H1 (cell line): ENCODE results near the gene CDC37. TPM values are rescaled to one million over a fixed set of nuclear protein-coding genes. Genes with fewer than 3 reads are reported as not detected.

Experiments used
- CTCF ChIA-PET: fragments of 300-600 bp; sonication (Branson Sonifier 250); formaldehyde crosslinking; loops from one replicate; lab custom pipeline; 2021; ENCODE audit not compliant: partially characterized antibody; lab: Charles Lee
- POLR2A ChIA-PET: fragments of 300-600 bp; sonication (Branson Sonifier 250); formaldehyde crosslinking; loops from one replicate; lab custom pipeline; 2021; ENCODE audit warnings: inconsistent platforms; ENCODE audit not compliant: partially characterized antibody; lab: Charles Lee
- DNase-seq, 2 experiments: peaks; one replicate each; pipeline versions ENCODE4 v3.0.0 to v3.0.0-alpha.2; 2010 to 2022; ENCODE audit warnings: low spot score in 2 of 2, low read depth in 1 of 2, mixed read lengths in 1 of 2
- FAIRE-seq: peaks from 2 replicates; lab custom pipeline; 2011; peaks lifted over from hg19 to GRCh38; lab: Jason Lieb, UNC
- H2AFZ ChIP-seq: 2 replicates; pipeline ENCODE4 v1.8.1; 2012; ENCODE audit warnings: low read length, inconsistent platforms
- H2AK5ac ChIP-seq: 2 replicates; pipeline ENCODE4 v1.6.1; 2013; ENCODE audit warnings: low read depth, low read length
- H2BK120ac ChIP-seq: replicated peaks from 2 replicates; pipeline ENCODE3; 2013; ENCODE audit warnings: low read depth, low read length, inconsistent platforms
- H2BK12ac ChIP-seq: 2 replicates; pipeline ENCODE4 v1.6.1; 2013; ENCODE audit warnings: low read depth, low read length
- H2BK15ac ChIP-seq: 2 replicates; pipeline ENCODE4 v1.6.1; 2013; ENCODE audit warnings: low read length
- H2BK20ac ChIP-seq: 2 replicates; pipeline ENCODE4 v1.6.1; 2013; ENCODE audit warnings: low read length
- H2BK5ac ChIP-seq: 2 replicates; pipeline ENCODE4 v1.6.1; 2013; ENCODE audit warnings: low read depth, low read length
- H3K14ac ChIP-seq: 2 replicates; pipeline ENCODE4 v1.6.1; 2013; ENCODE audit warnings: inconsistent platforms; ENCODE audit not compliant: insufficient read length
- H3K18ac ChIP-seq: 2 replicates; pipeline ENCODE4 v1.6.1; 2013; ENCODE audit warnings: low read length; ENCODE audit errors: extremely low read depth
- H3K23ac ChIP-seq: 2 replicates; pipeline ENCODE4 v1.6.1; 2013; ENCODE audit warnings: inconsistent platforms; ENCODE audit not compliant: insufficient read length
- H3K23me2 ChIP-seq: 2 replicates; pipeline ENCODE4 v1.6.1; 2013; ENCODE audit warnings: low read depth, low read length
- H3K27ac ChIP-seq: 2 replicates; pipeline ENCODE4 v1.6.1; 2011; ENCODE audit warnings: low read depth, low read length, inconsistent platforms
- H3K27me3 ChIP-seq, 4 experiments: replicated peaks in 1 of 4; 1 replicate in 1 of 4; 2 replicates in 3 of 4; pipeline versions ENCODE4 v1.6.1 to v1.8.1; 2011 to 2013; ENCODE audit warnings: low read length in 3 of 4, mild to moderate bottlenecking in 3 of 4, inconsistent platforms in 2 of 4, mixed read lengths in 2 of 4, moderate library complexity in 1 of 4; ENCODE audit not compliant: control insufficient read depth in 3 of 4, insufficient read depth in 3 of 4; ENCODE audit errors: extremely low read depth in 1 of 4
- H3K36me3 ChIP-seq, 4 experiments: 2 replicates each; pipeline versions ENCODE4 v1.6.1 to v1.8.1; 2011 to 2013; ENCODE audit warnings: mild to moderate bottlenecking in 4 of 4, low read length in 3 of 4, moderate library complexity in 2 of 4, control low read depth in 1 of 4, inconsistent platforms in 1 of 4; ENCODE audit not compliant: insufficient read depth in 4 of 4, control insufficient read depth in 2 of 4
- H3K4ac ChIP-seq: replicated peaks from 2 replicates; pipeline ENCODE3; 2013; ENCODE audit warnings: low read length, low read depth, mixed read lengths, inconsistent platforms; ENCODE audit not compliant: insufficient read length
- H3K4me1 ChIP-seq, 4 experiments: replicated peaks in 1 of 4; 1 replicate in 1 of 4; 2 replicates in 3 of 4; pipeline versions ENCODE4 v1.6.1 to v1.8.1; 2011 to 2013; ENCODE audit warnings: low read length in 3 of 4, inconsistent platforms in 2 of 4, mixed read lengths in 1 of 4; ENCODE audit not compliant: insufficient read depth in 4 of 4, control insufficient read depth in 3 of 4
- H3K4me2 ChIP-seq, 2 experiments: 2 replicates each; pipeline versions ENCODE4 v1.6.1 to v1.8.1; 2011 to 2013; ENCODE audit warnings: low read depth in 2 of 2, low read length in 2 of 2, control low read depth in 1 of 2, inconsistent platforms in 1 of 2, mild to moderate bottlenecking in 1 of 2; ENCODE audit not compliant: insufficient read depth in 1 of 2
- H3K4me3 ChIP-seq, 4 experiments: fragments of 200-600, 300-600 bp in 1 of 4; sonication (generic), shearing (Covaris generic), sonication (Bioruptor Twin) in 1 of 4; 2 replicates each; pipeline versions ENCODE4 v1.5.1 to v1.8.1; 2011 to 2016; ENCODE audit warnings: low read length in 4 of 4, low read depth in 3 of 4, control low read depth in 2 of 4, inconsistent platforms in 2 of 4, mild to moderate bottlenecking in 2 of 4, mixed read lengths in 1 of 4, moderate library complexity in 1 of 4; ENCODE audit not compliant: insufficient read depth in 2 of 4; ENCODE audit errors: extremely low read depth in 1 of 4
- H3K56ac ChIP-seq: replicated peaks from 2 replicates; pipeline ENCODE3; 2013; ENCODE audit warnings: low read depth, mild to moderate bottlenecking, mixed read lengths, low read length, inconsistent platforms; ENCODE audit not compliant: insufficient read length
- H3K79me1 ChIP-seq: 2 replicates; pipeline ENCODE4 v1.6.1; 2013; ENCODE audit warnings: low read depth, low read length, control low read depth
- H3K79me2 ChIP-seq, 2 experiments: 2 replicates each; pipeline versions ENCODE4 v1.6.1 to v1.8.1; 2012 to 2013; ENCODE audit warnings: low read length in 2 of 2, mild to moderate bottlenecking in 2 of 2, inconsistent platforms in 1 of 2; ENCODE audit not compliant: insufficient read depth in 2 of 2, control insufficient read depth in 1 of 2
- H3K9ac ChIP-seq, 4 experiments: replicated peaks in 1 of 4; 1 replicate in 1 of 4; 2 replicates in 3 of 4; pipeline versions ENCODE4 v1.6.1 to v1.8.1; 2011 to 2013; ENCODE audit warnings: low read depth in 3 of 4, low read length in 3 of 4, control low read depth in 2 of 4, mild to moderate bottlenecking in 2 of 4, moderate library complexity in 2 of 4, inconsistent platforms in 1 of 4; ENCODE audit errors: extremely low read depth in 1 of 4
- H3K9me3 ChIP-seq, 2 experiments: 2 replicates each; pipeline versions ENCODE4 v1.6.1 to v1.8.1; 2012 to 2013; ENCODE audit warnings: mild to moderate bottlenecking in 2 of 2, moderate library complexity in 2 of 2, control low read depth in 1 of 2, inconsistent platforms in 1 of 2, low read depth in 1 of 2, low read length in 1 of 2, mixed read lengths in 1 of 2; ENCODE audit not compliant: insufficient read depth in 2 of 2
- H4K20me1 ChIP-seq, 2 experiments: replicated peaks in 1 of 2; 2 replicates each; pipeline versions ENCODE3 to v1.8.1; 2011 to 2013; ENCODE audit warnings: inconsistent platforms in 2 of 2, low read length in 2 of 2, mild to moderate bottlenecking in 1 of 2; ENCODE audit not compliant: insufficient read depth in 2 of 2, control insufficient read depth in 1 of 2
- H4K5ac ChIP-seq: 2 replicates; pipeline ENCODE4 v1.6.1; 2013; ENCODE audit warnings: low read length, low read depth, mixed read lengths, inconsistent platforms; ENCODE audit not compliant: insufficient read length
- H4K8ac ChIP-seq: 2 replicates; pipeline ENCODE4 v1.8.0; 2013; ENCODE audit warnings: mild to moderate bottlenecking, moderate library complexity, low read length, inconsistent platforms; ENCODE audit not compliant: insufficient read depth; ENCODE audit errors: extremely low read depth
- H4K91ac ChIP-seq: replicated peaks from 2 replicates; pipeline ENCODE3; 2013; ENCODE audit warnings: low read length, mixed read lengths, inconsistent platforms; ENCODE audit not compliant: insufficient read length
- BRCA1 ChIP-seq: IDR thresholded peaks from 2 replicates; pipeline ENCODE4 v1.6.1; 2012; ENCODE audit warnings: low read depth, low read length, improper control_type of control experiment
- CTBP2 ChIP-seq: IDR thresholded peaks from 2 replicates; pipeline ENCODE4 v1.7.0; 2011; ENCODE audit warnings: borderline replicate concordance, mild to moderate bottlenecking, moderate library complexity, mixed read lengths, low read length; ENCODE audit not compliant: insufficient read depth, insufficient read length
- EGR1 ChIP-seq: IDR thresholded peaks from 2 replicates; pipeline ENCODE4 v1.6.1; 2011; ENCODE audit warnings: low read depth, low read length, borderline replicate concordance
- EP300 ChIP-seq, 2 experiments: IDR thresholded peaks; 1 replicate in 1 of 2; 2 replicates in 1 of 2; pipeline ENCODE4 v1.6.1; 2011 to 2012; ENCODE audit warnings: low read depth in 2 of 2, low read length in 2 of 2, mild to moderate bottlenecking in 2 of 2, borderline replicate concordance in 1 of 2, inconsistent platforms in 1 of 2, moderate library complexity in 1 of 2
- RFX5 ChIP-seq: IDR thresholded peaks from 2 replicates; pipeline ENCODE4 v1.6.1; 2011; ENCODE audit warnings: low read depth, low read length, improper control_type of control experiment, borderline replicate concordance
- RNF2 ChIP-seq: fragments of 200-900, 300-1000 bp; sonication (generic); IDR thresholded peaks from 2 replicates; pipeline ENCODE4 v1.7.1; 2016; ENCODE audit warnings: borderline replicate concordance, low read depth, mild to moderate bottlenecking, antibody characterized with exemption, low read length; ENCODE audit not compliant: poor library complexity, severe bottlenecking; ENCODE audit errors: missing control alignments
- RXRA ChIP-seq: IDR thresholded peaks from 2 replicates; pipeline ENCODE4 v1.6.1; 2011; ENCODE audit warnings: low read depth, mild to moderate bottlenecking, low read length, moderate library complexity; ENCODE audit not compliant: insufficient read depth
- SAP30 ChIP-seq: fragments of 300-600 bp; sonication (generic); IDR thresholded peaks from 2 replicates; pipeline ENCODE4 v1.7.1; 2012; ENCODE audit warnings: low read length, moderate library complexity, mild to moderate bottlenecking, inconsistent platforms; ENCODE audit not compliant: insufficient read depth, insufficient replicate concordance
- SIX5 ChIP-seq: IDR thresholded peaks from 2 replicates; pipeline ENCODE4 v1.6.1; 2011; ENCODE audit warnings: mild to moderate bottlenecking, low read depth, low read length
- TAF7 ChIP-seq: optimal IDR thresholded peaks from 2 replicates; pipeline ENCODE3; 2011; ENCODE audit warnings: low read depth, mild to moderate bottlenecking, inconsistent platforms, low read length, moderate library complexity, borderline replicate concordance
- TBP ChIP-seq: IDR thresholded peaks from 2 replicates; pipeline ENCODE4 v1.6.1; 2011; ENCODE audit warnings: low read depth, low read length, improper control_type of control experiment
- WGBS, 2 experiments: shearing (Covaris generic) in 1 of 2; methylation state at CpG; one replicate each; pipeline versions ENCODE4 v1.1.6 to v1.1.7; 2013 to 2015; ENCODE audit warnings: low lambda C conversion rate in 2 of 2, mixed read lengths in 2 of 2, inconsistent platforms in 1 of 2, low coverage in 1 of 2, missing lambda C conversion rate in 1 of 2; ENCODE audit not compliant: insufficient replicate concordance in 2 of 2, insufficient coverage in 1 of 2, insufficient read length in 1 of 2; ENCODE audit errors: extremely low coverage in 1 of 2, missing lambda C conversion rate in 1 of 2; 5-methylcytosine and 5-hydroxymethylcytosine counted together
- polyA plus RNA-seq, 7 experiments: library from polyadenylated mRNA; depleted of rRNA in 3 of 7; stranded (reverse) in 5 of 7; unstranded in 2 of 7; fragments of >200 nt in 5 of 7; fragments of 200-250 nt in 2 of 7; gene quantifications; 1 replicate in 5 of 7; 2 replicates in 1 of 7; 4 replicates in 1 of 7; pipeline versions ENCODE4 v1.2.1 to v1.2.3, GENCODE V29; 2011 to 2013; ENCODE audit warnings: missing spikeins in 2 of 7, mixed read lengths in 2 of 7
- total RNA-seq: library from RNA; stranded (reverse); fragmentation: NEBNext Ultra II Directional; extraction: Animal tissue kit (Norgen Biotek cat#: 25700); gene quantifications from 2 replicates; pipeline ENCODE4 v1.2.1, GENCODE V29; 2021
- TF ChIP-seq, protein P1 (sequence below): IDR thresholded peaks from 2 replicates; pipeline ENCODE4 v1.6.1; 2011; ENCODE audit warnings: low read length, improper control_type of control experiment

The CDC37 gene
- total and polyA plus RNA-seq, 2 of the 8 experiments (the other 6 are each of a cell fraction or from before 2014, with no cell fraction given): 162 to 181 TPM

GRCh38 chr19:10428996-10429381 lies 25.6 kb upstream of the CDC37 start:
- H3K27ac ChIP-seq: no peak overlapping the region
- FAIRE-seq (no peak), DNase-seq (no peak)
- H3K23ac ChIP-seq: no peak overlapping the region
- no peak overlapping the region for H3K14ac ChIP-seq
- H2AK5ac ChIP-seq: no peak overlapping the region
- H2BK12ac ChIP-seq: no peak overlapping the region
- no peaks in the 10 kb centered on the region; a peak in 1 of 4 replicates for H3K9me3 ChIP-seq
- no peaks in the 10 kb centered on the region for H3K36me3 ChIP-seq
- no peak overlapping the region for H3K56ac ChIP-seq
- H2BK15ac ChIP-seq: no peak overlapping the region
- H4K20me1 ChIP-seq: peaks cover 0 to 8% of the 10 kb centered on the region in 2 experiments
- no peak overlapping the region for H2BK5ac ChIP-seq
- no peak overlapping the region for H4K91ac ChIP-seq
- peaks cover 42 to 89% (median 72%) of the 10 kb centered on the region in 4 experiments for H3K27me3 ChIP-seq
- peaks cover 9% of the 10 kb centered on the region; the same call in 1 of the 2 replicates for H3K23me2 ChIP-seq
- no peak overlapping the region for H3K9ac ChIP-seq
- H3K4ac ChIP-seq: no peak overlapping the region
- H2BK20ac ChIP-seq: no peak overlapping the region
- no peak overlapping the region for H3K18ac ChIP-seq
- no peak overlapping the region for H3K4me3 ChIP-seq
- H3K79me2 ChIP-seq: no peaks in the 10 kb centered on the region
- no peak overlapping the region for H2AFZ ChIP-seq
- no peaks in the 10 kb centered on the region for H3K79me1 ChIP-seq
- 74% methylated on average over 5 of the region's 5 CpGs; no CpG with 5 or more reads in 1 of the 2 experiments for WGBS, 2 experiments
- peaks cover 0 to 16% (median 9%) of the 10 kb centered on the region in 4 experiments; a peak in 6 of 7 replicates for H3K4me1 ChIP-seq
- no peak overlapping the region for H2BK120ac ChIP-seq
- ChIA-PET POLR2A (no interaction called here), CTCF (interaction anchor here (0.8 to 8.2 kb wide), 7 partner anchors 8 to 40 kb away, joined by 3 to 67 read pairs (median 6); partner anchors contain the start of gene PDE4A)
- no peak overlapping the region for H3K4me2 ChIP-seq
- no peak overlapping the region for H4K5ac ChIP-seq
- no peak overlapping the region for H4K8ac ChIP-seq
- TF ChIP-seq BRCA1: no peak
- TF ChIP-seq EP300 (IDR thresholded peaks at IDR 0.05; ENCODE audit: borderline replicate concordance in 1 of 2, low read depth in 2 of 2, low read length in 2 of 2): no peak
- no peak for TF ChIP-seq RNF2
- no peak for TF ChIP-seq CTBP2
- TF ChIP-seq, protein P1, sequence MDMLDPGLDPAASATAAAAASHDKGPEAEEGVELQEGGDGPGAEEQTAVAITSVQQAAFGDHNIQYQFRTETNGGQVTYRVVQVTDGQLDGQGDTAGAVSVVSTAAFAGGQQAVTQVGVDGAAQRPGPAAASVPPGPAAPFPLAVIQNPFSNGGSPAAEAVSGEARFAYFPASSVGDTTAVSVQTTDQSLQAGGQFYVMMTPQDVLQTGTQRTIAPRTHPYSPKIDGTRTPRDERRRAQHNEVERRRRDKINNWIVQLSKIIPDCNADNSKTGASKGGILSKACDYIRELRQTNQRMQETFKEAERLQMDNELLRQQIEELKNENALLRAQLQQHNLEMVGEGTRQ: no peak
- no peak for TF ChIP-seq RFX5
- no peak for TF ChIP-seq RXRA
- TF ChIP-seq EGR1: no peak
- no peak for TF ChIP-seq TAF7
- no peak for TF ChIP-seq SAP30
- no peak for TF ChIP-seq SIX5
- no peak for TF ChIP-seq TBP
